GM21423 (cell line): ENCODE results near the gene GSN.
"Not testable (repeated sequence)": the region's sequence is repeated elsewhere in the genome, so short reads cannot be mapped to it uniquely, and the experiment has no call there.

Experiments used
- ATAC-seq: cut with Tn5 transposase; IDR thresholded peaks from one replicate; pipeline ENCODE4 v1.9.1; 2021; ENCODE audit warnings: mild to moderate bottlenecking, moderate library complexity; ENCODE audit not compliant: unreplicated experiment

GSN gene

GRCh38 chr9:121286688-121286972 lies 18.7 kb downstream of the GSN start:
- no peak for ATAC-seq

DNA sequence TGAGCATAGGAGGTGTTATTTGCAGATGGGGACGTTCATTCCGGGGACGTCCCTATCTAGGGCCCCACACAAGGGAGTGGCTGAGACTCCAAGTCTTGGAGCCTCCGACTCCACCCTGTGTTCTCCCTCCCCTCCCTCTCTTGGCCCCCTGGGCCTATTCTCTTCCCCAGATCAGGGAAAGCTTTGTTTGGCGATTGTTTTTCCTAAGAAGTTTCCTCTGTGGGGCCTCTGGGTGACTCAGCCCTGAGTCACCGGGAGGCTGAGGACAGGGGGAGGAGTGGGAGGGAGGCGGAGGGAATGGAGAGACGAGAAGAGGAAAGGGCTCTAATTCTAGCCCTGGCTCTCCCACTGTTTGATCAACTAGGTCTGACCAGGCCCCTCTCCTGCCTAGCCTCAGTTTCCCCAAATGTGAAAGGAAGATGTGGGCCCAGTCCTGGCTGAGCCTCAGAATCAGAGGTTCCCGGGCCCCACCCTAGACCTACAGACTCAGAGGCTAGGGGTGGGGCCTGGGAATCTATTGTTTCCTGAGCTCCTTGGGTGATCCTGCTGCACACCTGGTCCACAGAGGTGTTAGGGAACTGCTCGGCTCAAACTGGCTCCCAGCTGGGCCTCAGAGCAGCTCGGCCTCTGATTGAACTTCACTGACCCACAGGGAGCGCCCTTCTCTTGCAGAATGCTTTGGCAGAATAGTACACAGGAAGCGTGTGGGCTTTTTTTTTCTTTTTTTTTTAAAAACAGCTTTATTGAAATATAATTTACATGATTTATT lies 19.2 kb downstream of the GSN start:
- ATAC-seq: no peak

DNA sequence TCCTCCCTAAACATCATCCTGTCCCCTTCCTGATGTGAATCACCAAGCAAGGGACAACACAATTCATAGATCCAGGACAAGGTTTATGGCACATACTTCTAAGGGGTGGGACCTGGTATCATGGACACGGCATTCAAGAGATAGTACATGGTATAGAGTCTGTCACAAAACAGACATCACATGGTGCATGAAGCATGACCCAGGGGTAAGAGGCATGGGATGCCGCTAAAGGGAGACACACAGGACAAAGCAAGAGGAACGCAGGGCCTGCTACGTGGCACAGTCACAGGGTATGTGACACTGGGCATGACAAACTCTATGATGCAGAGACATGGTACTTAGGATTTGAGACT lies 20.7 kb downstream of the GSN start:
- ATAC-seq: no peak

- no peak for ATAC-seq
Observed at GRCh38 chr9:121289026-121289771, 21.2 kb downstream of the GSN start.

- no peak for ATAC-seq
Observed at GRCh38 chr9:121289772-121290370, 21.9 kb downstream of the GSN start.

GRCh38 chr9:121291536-121291935 lies 23.6 kb downstream of the GSN start:
- ATAC-seq: not testable (repeated sequence)

- ATAC-seq: no peak
Observed at GRCh38 chr9:121292051-121292450, 24.1 kb downstream of the GSN start.

- ATAC-seq: no peak
Observed at GRCh38 chr9:121292801-121293241, 24.9 kb downstream of the GSN start.

DNA sequence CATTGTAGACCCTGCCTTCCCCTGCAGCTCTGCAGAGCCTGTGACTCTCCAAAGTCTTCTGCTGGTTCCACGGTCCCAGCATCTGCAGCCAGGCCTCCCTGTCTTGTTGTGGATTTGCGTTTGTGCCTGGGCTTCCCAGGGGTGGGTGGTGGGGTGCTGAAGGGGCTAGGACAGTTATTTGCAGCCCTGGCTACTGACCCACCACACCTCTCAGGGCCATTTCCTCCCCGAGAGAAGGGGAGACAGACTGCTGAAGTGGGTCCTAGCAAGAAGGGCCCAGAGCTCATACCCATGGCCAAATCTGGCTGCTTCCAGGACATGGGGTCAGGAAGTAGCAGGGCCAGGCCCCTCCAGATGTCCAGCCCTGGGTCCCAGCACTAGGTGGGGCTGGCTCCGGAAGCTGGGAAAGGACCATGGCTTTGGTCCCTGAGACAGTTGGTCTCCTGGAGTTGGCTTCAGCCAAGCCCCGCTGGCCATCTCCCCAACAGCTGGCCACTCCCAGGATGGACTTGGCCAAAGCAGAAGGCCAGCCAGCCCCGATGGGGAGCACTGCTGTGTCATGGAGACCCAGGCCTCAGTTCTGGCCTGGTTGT lies 26.3 kb downstream of the GSN start:
- no peak for ATAC-seq

DNA sequence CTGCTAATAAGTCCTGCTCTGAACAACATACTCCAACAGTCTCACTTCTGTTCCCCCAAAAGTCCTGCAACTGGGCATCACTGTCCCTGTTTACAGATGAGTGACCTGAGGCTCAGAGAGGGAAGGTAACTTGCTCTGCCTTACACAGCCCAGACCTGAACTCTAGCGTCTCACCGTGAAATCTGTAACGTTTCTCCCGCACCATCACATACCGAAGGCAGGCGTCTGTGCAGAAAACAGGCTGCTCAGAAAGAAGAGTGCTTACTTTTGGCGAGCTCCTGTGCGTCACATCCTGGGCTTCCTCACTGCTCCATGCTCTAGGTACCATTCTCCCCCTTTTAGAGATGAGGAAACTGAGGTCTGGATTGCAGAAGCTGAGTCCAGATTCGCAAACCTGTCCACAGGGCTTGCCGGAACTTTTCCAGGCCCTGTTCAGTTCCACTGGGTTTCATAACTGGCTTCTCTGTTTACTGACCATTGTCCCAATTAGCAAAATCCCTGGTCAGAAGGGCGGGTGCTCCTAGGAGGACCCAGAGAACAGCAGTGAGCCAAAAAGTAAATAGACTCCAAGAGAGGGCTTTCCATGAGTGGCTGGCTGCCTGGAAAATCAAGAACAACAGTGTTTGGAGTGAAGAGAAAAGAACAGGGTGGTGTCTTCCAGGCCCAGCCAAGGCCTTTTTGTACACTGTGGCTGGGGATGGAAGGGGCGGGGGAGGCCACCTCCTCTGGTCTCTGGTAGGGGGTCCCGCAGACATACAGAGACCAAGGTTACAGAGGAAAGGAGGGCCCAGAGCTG lies 27.1 kb downstream of the GSN start:
- no peak for ATAC-seq

DNA sequence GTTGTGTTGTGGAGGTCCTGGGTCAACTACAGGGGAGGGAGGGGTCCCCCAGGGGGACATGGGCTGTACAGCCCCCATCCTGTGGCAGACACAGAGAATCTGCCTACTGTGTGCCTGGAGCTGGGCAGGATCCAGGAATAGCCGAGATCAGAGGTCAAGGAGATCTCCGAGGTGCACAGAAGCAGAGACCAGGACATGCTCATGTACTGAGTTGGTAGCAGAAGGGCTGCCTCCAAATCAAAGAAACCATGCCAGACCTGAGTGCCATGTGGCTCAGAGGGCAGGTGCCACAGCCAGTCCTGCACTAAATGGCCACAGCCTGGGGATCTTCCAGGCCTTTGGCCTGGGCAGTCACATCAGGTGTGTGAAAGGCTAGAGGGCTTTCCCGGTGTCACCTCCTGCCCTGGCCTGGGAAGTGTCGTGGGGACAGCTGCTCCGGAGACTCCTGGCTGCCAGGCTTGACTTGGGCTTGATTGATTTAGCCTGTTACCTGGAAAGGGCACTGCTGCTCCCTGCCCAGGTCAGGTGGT lies 27.8 kb downstream of the GSN start:
- ATAC-seq: no peak

DNA sequence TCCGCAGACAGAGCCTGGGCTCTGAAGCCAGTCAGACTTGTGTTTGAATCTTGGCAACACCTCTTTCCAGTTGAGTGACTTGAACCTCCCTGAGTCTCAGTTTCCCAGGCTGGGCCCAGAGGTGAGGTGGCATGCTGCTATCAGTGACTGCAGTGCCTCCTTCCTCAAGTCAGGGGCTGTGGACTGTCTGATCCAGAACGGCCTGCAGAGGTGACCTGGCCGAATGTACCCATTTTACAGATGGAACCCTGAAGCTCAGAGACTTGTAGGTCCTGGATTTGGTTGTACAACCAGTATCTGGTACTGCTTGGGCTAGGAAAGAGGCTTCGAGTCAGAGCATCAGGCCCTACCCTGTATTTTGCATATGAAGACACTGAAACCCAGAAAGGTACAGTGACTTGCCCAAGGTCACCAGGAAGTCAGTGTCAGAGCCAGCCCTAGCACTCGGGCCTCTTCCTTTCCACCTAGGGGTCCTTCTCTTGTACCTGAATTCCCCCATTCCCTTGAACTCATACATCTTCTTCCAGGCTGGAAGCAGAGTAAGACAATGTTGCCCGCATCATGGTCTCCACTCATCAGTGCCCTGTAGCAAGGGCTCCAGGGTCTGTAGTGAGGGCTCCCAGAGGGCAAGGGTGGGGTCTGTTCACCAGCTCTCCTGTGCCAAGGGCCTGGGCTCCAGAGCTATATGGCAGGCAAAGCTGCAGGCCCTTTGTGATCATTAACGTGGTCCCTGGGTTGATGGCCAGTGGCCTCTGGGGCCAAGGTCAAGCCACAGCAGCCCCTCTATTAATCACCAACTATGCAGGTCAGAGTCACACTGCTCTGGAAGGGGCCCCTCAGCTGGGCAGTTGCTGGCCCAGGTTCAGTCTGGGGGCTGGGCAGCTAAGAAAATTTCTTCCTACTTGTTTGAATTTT lies 28.5 kb downstream of the GSN start:
- ATAC-seq: no peak

DNA sequence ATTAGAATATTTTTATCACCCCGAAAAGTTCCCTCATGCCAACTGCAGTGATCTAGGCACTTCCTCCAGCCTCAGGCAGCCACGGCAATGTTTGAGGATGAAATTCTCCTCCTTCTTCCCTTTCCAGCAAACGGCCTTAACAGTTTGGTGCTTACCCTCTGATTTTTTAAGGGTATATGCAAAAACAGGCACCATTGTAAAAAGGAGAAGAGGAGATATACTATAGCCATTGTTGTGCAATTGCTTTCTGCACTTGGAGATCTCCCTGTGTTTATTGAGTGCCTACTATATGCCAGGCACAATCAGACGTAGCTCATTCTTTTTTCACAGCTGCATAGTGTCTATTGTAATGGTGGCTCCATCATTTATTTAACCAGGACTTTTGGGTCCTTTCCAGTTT lies 29.4 kb downstream of the GSN start:
- no peak for ATAC-seq

- no peak for ATAC-seq
Observed at GRCh38 chr9:121298016-121298538, 30.1 kb downstream of the GSN start.

- no peak for ATAC-seq
Observed at GRCh38 chr9:121298689-121299466, 30.9 kb downstream of the GSN start.

DNA sequence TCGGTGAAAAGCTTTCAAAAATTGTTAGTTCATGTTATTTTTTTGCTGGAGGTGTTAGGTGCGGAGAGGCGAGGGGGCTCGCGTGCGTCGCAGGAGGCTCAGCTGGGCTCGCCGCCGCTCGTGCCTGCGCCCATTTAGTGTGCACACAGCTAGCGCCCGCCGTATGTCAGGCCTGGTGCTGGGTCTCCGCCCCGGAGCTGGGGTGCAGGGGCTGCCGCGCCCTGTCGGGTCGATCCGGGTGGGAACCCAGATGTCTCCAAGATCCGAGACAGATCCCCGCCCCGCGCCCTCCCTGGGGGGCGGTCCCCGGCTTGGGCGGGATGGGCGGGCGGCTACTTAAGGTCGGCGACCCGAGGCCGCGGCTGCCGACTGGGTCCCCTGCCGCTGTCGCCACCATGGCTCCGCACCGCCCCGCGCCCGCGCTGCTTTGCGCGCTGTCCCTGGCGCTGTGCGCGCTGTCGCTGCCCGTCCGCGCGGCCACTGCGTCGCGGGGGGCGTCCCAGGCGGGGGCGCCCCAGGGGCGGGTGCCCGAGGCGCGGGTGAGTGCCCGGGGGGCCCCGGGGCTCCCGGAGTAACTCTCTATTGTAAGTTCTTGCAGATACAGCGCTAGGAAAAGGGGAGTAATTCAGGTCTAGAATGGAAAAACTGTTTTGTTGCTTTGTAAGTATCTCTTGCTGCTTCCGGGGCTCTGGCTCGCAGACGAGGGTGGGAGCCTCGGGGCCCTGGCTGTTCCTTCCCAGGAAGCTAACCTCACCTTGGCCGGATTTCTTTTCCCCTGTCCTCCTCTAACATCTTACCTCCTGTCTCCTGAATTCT lies 31.7 kb downstream of the GSN start:
- no peak for ATAC-seq

GRCh38 chr9:121300283-121301119 lies 32.5 kb downstream of the GSN start:
- ATAC-seq: no peak
